NCI-H1092 (cell line): ENCODE data around the gene CENPB.
A peak's percentile ranks its signal among the peaks of the same experiment; 100 is the strongest.

ENCODE experiments used
- DNase-seq: peaks from one replicate; lab custom pipeline; 2025; lab: John Stamatoyannopoulos, UW

The CENPB gene

GRCh38 chr20:3766422-3767109 lies 20.0 kb downstream of the CENPB start:
- no peak for DNase-seq

DNA sequence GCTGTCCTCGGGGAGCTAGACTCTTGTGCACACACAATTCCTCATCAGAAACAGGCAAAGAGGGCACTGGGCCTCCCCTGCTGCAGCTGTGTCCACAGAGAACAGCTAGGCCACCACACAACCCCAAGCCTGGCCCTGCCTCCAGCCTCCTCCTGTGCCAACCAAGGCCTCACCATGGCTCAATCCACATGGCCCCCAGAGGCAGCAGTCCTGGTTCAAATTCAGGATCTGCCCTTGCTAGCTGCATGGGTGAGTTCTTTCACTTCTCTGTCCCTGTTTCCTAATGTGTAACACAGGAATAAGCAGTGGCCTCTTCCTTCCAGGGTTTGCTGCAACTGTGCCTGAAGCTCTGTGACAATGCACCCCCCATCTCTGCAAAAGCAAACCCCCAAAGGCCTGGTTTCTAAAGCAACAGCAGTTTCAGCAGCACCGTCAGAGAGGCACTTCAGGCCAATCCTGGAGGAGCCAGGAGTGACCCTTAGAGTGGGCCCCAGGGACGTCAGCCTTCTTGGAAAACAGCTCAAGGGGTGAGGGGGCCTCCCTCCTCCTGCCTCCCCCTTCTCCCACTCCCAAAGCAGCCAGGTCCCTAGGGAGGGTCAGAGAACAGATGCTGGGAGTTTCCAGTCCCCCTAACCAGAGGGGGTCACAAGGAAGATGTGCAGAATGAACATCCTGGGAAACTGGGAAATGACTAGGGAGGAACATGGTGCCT lies 21.2 kb downstream of the CENPB start:
- DNase-seq, result no peak

- DNase-seq, result no peak
These were observed 21.9 kb downstream of the CENPB start for GRCh38 chr20:3764659-3765058.

- DNase-seq, result no peak
These were observed 22.6 kb downstream of the CENPB start for GRCh38 chr20:3763671-3764601.

DNA sequence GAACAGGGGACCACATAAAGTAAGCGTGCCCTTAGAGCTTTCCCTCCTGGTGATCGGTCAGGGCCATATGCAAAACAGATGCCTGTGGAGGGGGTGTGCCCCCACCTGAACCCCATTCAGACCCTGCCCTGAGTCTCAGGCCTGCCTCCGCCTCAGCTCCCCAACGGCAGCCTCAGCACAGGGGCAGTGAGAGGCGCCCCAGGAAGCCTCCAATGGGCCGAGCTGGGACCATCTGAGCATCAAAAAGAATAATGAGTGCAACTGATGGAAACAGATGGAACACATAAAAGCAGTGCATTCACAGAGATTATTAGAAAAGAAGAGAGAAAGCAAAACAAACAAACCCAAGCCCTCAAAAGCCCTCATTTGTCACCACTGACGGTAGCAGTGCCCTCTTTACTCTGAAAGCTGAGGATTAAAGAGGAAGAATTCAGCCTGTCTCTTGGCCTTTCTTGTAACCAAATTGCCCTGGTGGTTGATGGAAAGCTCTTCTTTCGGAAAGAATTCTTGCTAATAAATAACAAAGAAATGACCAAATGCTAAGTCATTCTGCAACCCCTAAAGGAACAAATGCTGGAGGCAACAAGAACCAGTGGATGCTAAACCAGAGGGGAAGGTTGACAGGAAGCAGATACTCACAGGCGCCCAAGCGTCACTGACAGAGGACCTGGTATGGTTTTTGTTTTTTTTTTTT lies 25.7 kb downstream of the CENPB start:
- DNase-seq, result no peak

GRCh38 chr20:3759884-3760283 lies 26.7 kb downstream of the CENPB start:
- DNase-seq, result no peak

GRCh38 chr20:3759316-3759823 lies 27.2 kb downstream of the CENPB start:
- DNase-seq, result no peak

GRCh38 chr20:3758566-3758965 lies 28.0 kb downstream of the CENPB start:
- no peak for DNase-seq

GRCh38 chr20:3757268-3757667 lies 29.3 kb downstream of the CENPB start:
- DNase-seq, result no peak

DNA sequence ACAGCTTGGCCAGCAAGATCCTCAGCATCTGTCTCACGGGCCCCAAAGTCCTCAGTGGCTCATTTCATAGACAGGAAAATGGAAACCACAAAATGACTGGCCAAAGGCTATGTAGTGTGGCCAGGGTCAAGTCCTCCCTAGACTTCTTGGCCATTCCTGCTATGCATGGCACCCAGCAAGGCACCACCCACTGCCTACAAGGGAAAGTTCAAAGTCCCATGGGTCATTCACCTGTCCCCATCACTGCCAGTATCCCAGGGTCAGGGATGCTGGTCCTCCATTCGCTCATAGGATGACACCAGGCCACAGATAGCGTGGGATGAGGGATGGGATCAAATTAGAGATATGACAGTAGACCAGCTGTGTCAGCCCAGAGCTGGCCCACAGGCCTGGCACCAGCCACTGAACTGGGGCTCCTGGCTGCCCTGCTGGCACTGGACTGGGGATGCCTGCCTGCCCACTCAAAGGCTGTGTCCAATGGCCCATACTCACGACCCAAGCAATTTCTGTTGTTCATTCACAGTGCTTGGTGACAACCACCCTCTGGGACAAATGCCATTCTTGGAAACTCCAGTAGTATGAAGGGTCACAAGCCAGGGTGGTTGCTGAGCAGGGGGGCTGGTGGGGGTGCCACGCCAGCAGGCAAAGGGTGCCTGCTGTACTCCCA lies 30.6 kb downstream of the CENPB start:
- no peak for DNase-seq

DNA sequence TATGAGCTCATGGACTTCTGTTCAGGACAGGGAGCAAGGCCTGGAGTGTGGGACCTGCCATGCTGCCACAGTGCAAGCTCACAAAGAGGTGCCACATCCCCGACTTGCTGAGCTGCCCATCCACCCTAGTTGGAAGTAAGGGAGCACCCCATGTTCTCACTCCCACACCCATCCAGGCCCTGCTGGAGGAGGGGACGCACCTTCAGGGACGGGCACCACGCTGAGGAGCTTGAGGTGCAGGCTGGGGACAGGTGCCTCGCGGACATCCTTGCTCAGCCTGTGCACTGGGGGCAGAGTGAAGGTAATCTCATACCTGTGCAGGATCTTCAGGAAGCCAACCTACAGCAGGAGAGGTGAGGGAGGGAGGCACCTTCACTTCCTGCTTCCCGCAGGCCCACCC lies 31.3 kb downstream of the CENPB start:
- DNase-seq, result no peak

- DNase-seq, result no peak
These were observed 32.3 kb downstream of the CENPB start for GRCh38 chr20:3754276-3754630.

DNA sequence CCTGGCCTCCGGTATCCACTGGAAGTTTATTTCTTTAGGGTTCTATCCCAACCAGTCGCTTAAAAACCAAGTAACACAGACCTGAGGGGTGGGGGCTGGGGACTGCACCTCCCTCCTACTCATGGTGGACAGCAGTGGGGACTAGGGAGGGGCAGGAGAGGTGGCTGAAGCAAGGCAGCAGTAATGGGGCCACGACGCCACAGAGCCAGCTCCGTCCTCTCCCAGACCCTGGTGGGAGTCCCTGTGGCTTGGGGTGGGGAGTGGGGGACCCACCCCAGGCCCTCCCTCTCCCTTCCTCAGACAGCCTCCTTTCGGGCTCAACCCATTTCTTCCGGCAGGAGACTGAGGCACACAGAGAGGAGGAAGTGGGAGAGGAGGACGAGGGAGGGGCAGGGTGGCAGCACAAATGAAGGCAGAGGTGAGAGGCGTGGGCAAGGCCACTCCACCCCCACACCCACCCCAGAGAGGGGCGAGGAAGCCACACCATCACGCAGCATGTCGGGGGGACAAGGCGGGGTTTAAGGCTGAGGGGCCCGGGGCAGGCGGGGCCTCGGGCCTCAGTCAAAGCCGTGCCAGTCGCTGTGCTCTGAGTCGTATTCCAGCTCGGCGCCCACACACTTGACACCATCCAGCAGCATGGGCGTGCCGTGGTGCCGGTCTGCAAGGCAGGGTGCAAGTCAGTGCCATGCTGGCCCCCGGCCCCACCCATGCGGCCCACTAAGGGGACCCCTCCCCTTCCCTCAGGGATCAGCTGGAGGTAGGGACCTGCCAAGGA lies 32.9 kb downstream of the CENPB start:
- no peak for DNase-seq

DNA sequence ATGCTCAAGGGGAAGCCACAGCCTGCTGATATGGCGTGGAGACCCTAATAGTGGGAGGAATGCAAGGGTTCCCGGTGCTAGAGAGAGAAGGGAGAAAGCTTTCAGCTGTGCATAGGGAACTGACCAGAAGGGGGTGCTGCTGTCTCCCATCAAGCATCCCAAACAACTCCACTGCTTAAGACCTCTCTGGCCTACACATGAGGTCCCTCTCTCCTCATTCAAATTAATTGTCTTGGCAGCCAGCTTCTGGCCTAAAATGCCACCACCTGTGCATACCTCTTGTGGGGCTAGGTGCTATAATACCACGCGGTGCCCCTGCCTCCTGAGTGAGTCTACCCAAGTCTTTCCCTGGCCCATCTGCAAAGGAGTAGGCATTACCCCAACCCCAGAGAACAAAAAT lies 33.4 kb downstream of the CENPB start:
- peak; percentile 11 for DNase-seq

DNA sequence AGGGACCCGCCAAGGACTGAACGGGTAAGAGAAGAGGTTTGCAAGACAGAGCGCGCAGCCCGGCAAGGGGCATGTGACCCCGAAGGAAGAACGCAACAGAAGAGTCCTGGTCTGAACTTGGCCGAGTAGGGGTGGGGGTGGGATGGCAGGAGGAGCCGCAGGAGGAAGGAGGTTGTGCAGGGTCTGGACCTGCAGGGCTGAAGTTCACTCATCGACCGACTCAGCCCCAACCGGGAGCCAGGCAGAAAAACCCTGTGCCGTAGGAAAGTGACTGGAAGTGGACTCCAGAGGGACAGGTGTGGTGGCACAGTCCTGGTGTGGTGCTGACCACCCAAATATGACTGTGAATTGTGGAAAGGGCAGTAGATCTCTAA lies 34.2 kb downstream of the CENPB start:
- no peak for DNase-seq

DNA sequence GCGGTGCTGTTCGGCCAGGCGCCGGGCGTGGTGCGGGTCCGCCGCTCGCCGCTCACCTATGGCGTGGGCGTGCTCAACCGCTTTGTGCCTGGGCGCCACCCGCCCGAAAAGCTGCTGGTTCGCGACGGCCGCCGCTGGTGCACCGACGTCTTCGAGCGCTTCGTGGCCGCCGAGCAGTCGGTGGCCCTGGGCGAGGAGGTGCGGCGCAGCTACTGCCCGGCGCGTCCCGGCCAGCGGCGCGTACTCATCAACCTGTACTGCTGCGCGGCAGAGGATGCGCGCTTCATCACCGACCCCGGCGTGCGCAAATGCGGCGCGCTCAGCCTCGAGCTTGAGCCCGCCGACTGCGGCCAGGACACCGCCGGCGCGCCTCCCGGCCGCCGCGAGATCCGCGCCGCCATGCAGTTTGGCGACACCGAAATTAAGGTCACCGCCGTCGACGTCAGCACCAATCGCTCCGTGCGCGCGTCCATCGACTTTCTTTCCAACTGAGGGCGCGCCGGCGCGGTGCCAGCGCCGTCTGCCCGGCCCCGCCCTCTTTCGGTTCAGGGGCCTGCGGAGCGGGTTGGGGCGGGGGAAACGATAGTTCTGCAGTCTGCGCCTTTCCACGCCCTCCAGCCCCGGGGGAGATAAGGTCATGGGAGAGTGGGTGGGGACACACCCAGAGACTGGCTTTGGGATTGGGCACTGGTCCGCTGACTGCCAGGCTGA lies 34.7 kb downstream of the CENPB start:
- no peak for DNase-seq

DNA sequence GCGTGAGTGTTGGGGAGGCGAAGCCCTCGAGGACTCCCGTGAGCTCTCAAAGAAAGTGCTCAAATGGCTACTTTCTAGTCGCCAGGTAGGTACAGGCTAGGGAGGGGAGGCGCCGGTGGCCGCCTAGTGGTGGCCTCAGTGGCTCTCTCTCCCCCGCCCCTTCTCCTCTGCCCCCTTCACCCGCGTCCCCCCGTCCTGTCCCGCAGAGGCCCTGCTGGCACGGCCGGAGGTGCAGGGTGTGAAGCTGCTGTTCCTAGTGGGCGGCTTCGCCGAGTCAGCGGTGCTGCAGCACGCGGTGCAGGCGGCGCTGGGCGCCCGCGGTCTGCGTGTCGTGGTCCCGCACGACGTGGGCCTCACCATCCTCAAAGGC lies 35.2 kb downstream of the CENPB start:
- no peak for DNase-seq

GRCh38 chr20:3749689-3750531 lies 36.6 kb downstream of the CENPB start:
- peak; percentile 65 for DNase-seq

- DNase-seq, result no peak
These were observed 37.4 kb downstream of the CENPB start for GRCh38 chr20:3749087-3749688.
